ENCODE measurements around the gene MIB2.

Gene MIB2

DNA sequence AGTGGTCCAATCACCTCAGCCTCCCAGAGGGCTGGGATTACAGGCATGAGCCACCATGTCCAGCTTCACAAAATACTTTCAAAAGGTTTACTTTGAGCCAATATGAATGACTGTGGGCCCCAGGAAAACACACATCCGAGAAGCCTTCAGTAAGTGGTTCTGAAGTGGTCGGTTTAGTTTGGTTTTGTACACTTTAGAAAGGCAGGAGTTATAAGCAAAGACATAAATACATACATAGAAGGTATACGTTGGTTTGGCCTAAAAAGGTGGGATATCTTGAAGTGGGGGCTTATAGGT lies 3.2 kb upstream of the MIB2 start:
- Histone ChIP-seq H3K36me3 (ENCODE audit: insufficient read depth, insufficient read length, low read length) (peaks cover 7% of the 10 kb centered on the region), H3K27me3 (ENCODE audit: insufficient read depth, insufficient read length) (peaks cover 7% of the 10 kb centered on the region), H3K9me3 (ENCODE audit: insufficient read depth, low read length) (no peaks in the 10 kb centered on the region), H3K4me3 (ENCODE audit: insufficient read length, low read depth) (no peak overlapping the region), H3K4me1 (ENCODE audit: insufficient read depth, insufficient read length) (peaks cover 9% of the 10 kb centered on the region), H3K9ac (ENCODE audit: insufficient read length, low read depth) (no peak overlapping the region)
- TF ChIP-seq SUZ12 (IDR thresholded peaks at IDR 0.05; ENCODE audit: extremely low read depth, insufficient read depth, insufficient read length) (no peak), ZNF274 (IDR thresholded peaks at IDR 0.05; ENCODE audit: low read depth, low read length) (no peak), YY1 (IDR thresholded peaks at IDR 0.05; ENCODE audit: insufficient read depth, insufficient read length) (no peak)
- no peak for DNase-seq (ENCODE audit: low read depth, low spot score)

DNA sequence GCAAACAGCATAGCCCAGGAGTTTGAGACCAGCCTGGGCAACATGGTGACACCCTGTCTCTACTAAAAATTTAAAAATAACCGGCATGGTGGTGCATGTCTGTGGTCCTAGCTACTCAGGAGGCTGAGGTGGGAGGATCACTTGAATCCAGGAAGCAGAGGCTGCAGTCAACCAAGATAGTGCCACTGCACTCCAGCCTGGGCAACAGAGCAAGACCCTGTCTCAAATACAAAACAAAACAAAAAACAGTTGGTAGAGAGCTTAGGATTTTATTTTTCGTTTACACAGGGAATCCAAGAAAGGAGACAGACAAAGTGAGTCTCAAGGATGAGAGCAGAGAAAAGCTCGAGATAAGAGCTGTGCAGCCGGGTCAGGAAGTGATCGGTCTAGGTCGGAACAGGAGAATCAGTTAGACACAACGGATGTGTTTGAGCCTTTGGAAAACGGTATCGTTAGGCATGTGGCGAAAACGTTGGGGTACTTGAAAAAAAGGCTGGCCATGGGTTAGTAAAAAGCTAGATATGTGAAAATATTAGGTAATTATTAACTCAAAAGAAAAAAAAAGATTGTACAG lies 1.7 kb upstream of the MIB2 start:
- no peaks in the 10 kb centered on the region for H3K9me3 ChIP-seq (ENCODE audit: insufficient read depth, low read length)
- H3K4me3 ChIP-seq (ENCODE audit: insufficient read length, low read depth): no peak overlapping the region
- no peak overlapping the region for H3K9ac ChIP-seq (ENCODE audit: insufficient read length, low read depth)
- H3K4me1 ChIP-seq (ENCODE audit: insufficient read depth, insufficient read length): peaks cover 9% of the 10 kb centered on the region
- DNase-seq (ENCODE audit: low read depth, low spot score): no peak
- peaks cover 7% of the 10 kb centered on the region for H3K27me3 ChIP-seq (ENCODE audit: insufficient read depth, insufficient read length)
- peaks cover 21% of the 10 kb centered on the region for H3K36me3 ChIP-seq (ENCODE audit: insufficient read depth, insufficient read length, low read length)
- no peak for TF ChIP-seq SUZ12 (IDR thresholded peaks at IDR 0.05; ENCODE audit: extremely low read depth, insufficient read depth, insufficient read length)
- TF ChIP-seq YY1 (IDR thresholded peaks at IDR 0.05; ENCODE audit: insufficient read depth, insufficient read length): no peak

DNA sequence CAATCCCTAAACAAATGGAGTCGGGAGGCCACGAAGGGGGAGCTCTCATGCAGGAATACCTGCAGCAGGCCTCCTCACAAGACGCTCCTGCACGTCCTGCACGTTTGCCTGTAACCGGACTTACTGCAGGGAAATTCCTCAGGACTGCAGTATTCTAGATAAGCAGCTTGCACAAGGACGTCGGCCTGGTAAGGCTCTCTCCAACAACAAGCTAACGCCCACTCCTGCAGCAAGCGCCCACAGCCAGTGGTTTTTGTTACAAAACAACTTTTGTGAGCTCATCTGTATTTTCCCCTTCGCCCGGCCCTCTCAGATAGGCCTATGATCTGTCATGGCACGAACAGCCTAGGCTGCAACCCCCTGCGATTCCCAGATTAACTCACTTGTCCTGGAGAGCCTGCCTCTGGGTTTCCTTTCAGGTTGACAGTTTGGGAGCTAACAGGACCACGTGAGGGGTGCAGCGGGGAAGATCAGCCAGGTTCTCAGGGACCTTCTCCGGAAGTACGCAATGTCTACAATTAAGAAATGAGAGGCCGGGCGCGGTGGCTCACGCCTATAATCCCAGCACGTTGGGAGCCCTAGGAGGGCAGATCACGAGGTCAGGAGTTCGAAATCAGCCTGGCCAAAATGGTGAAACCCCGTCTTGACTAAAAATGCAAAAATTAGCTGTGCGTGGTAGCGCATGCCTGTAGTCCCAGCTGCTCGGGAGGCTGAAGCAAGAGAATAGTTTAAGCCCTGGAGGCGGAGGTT lies 921 bp upstream of the MIB2 start:
- no peaks in the 10 kb centered on the region for H3K9me3 ChIP-seq (ENCODE audit: insufficient read depth, low read length)
- H3K4me3 ChIP-seq (ENCODE audit: insufficient read length, low read depth): peak overlapping the region; percentile 95
- H3K4me1 ChIP-seq (ENCODE audit: insufficient read depth, insufficient read length): peaks cover 9% of the 10 kb centered on the region
- peaks cover 7% of the 10 kb centered on the region for H3K27me3 ChIP-seq (ENCODE audit: insufficient read depth, insufficient read length)
- TF ChIP-seq YY1 (IDR thresholded peaks at IDR 0.05; ENCODE audit: insufficient read depth, insufficient read length): no peak
- no peak for TF ChIP-seq SUZ12 (IDR thresholded peaks at IDR 0.05; ENCODE audit: extremely low read depth, insufficient read depth, insufficient read length)
- no peak for TF ChIP-seq ZNF274 (IDR thresholded peaks at IDR 0.05; ENCODE audit: low read depth, low read length)
- peaks cover 22% of the 10 kb centered on the region for H3K36me3 ChIP-seq (ENCODE audit: insufficient read depth, insufficient read length, low read length)
- no peak for DNase-seq (ENCODE audit: low read depth, low spot score)
- peak overlapping the region; percentile 85 for H3K9ac ChIP-seq (ENCODE audit: insufficient read length, low read depth)

DNA sequence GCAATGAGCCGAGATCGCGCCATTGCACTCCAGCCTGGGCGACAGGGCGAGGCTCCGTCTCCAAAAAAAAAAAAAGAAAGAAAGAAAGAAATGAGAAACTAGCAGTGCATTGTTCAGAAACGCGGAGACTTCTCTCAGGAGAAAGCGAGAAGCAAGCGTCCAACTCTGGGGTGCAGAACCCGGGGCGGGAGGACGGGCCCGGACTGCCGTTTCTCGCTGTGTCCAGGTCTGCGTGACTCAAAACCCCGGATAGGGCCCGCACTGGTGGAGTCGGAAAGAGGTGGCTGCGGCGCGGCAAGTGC lies 395 bp upstream of the MIB2 start:
- H3K4me3 ChIP-seq (ENCODE audit: insufficient read length, low read depth): peak overlapping the region; percentile 95
- no peak for DNase-seq (ENCODE audit: low read depth, low spot score)
- peaks cover 10% of the 10 kb centered on the region for H3K4me1 ChIP-seq (ENCODE audit: insufficient read depth, insufficient read length)
- no peaks in the 10 kb centered on the region for H3K9me3 ChIP-seq (ENCODE audit: insufficient read depth, low read length)
- peaks cover 7% of the 10 kb centered on the region for H3K27me3 ChIP-seq (ENCODE audit: insufficient read depth, insufficient read length)
- H3K36me3 ChIP-seq (ENCODE audit: insufficient read depth, insufficient read length, low read length): peaks cover 22% of the 10 kb centered on the region
- TF ChIP-seq ZNF274 (IDR thresholded peaks at IDR 0.05; ENCODE audit: low read depth, low read length) (no peak), SUZ12 (IDR thresholded peaks at IDR 0.05; ENCODE audit: extremely low read depth, insufficient read depth, insufficient read length) (no peak), YY1 (IDR thresholded peaks at IDR 0.05; ENCODE audit: insufficient read depth, insufficient read length) (no peak)
- peak overlapping the region; percentile 85 for H3K9ac ChIP-seq (ENCODE audit: insufficient read length, low read depth)

DNA sequence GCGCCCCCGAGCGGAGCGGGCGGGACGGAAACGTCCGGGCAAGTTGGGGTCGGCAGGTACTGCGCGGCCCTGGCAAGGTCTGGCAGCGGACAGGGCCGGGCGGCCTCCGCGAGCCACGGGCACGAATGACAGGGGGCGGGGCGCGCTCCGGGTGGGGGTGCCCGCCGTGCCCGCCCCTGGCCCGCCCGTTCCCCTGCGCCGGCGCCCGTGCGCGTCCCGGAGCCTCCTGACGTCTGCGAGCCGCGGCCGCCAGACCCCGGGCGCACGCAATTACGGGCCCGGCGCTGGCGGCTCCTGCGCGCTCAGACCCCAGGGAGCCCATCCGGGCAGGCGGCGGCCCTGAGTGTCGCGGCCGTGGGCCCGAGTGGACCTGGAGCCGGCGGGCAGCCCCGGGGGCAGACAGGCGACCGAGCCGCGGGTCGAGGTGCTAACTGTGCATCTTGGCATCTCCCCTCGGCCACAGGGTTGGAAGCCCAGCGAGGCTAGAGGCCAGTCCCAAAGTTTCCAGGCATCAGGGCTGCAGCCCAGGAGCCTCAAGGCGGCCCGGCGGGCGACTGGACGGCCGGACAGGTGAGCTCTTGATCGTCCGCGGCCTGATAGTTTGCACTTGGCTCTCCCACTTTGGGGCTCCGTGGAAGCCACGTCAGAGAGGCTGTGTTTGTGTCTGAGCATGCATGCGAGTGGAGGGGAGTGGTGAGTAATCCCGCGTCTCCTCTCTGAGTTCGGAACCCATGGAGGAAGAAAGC lies 918 bp downstream of the MIB2 start:
- TF ChIP-seq YY1 (IDR thresholded peaks at IDR 0.05; ENCODE audit: insufficient read depth, insufficient read length): no peak
- TF ChIP-seq SUZ12 (IDR thresholded peaks at IDR 0.05; ENCODE audit: extremely low read depth, insufficient read depth, insufficient read length): no peak
- no peak for TF ChIP-seq ZNF274 (IDR thresholded peaks at IDR 0.05; ENCODE audit: low read depth, low read length)
- peaks cover 22% of the 10 kb centered on the region for H3K36me3 ChIP-seq (ENCODE audit: insufficient read depth, insufficient read length, low read length)
- DNase-seq (ENCODE audit: low read depth, low spot score): no peak
- peaks cover 7% of the 10 kb centered on the region for H3K27me3 ChIP-seq (ENCODE audit: insufficient read depth, insufficient read length)
- H3K4me3 ChIP-seq (ENCODE audit: insufficient read length, low read depth): peak overlapping the region; percentile 95
- H3K9ac ChIP-seq (ENCODE audit: insufficient read length, low read depth): peak overlapping the region; percentile 99
- H3K4me1 ChIP-seq (ENCODE audit: insufficient read depth, insufficient read length): peaks cover 18% of the 10 kb centered on the region
- no peaks in the 10 kb centered on the region for H3K9me3 ChIP-seq (ENCODE audit: insufficient read depth, low read length)

DNA sequence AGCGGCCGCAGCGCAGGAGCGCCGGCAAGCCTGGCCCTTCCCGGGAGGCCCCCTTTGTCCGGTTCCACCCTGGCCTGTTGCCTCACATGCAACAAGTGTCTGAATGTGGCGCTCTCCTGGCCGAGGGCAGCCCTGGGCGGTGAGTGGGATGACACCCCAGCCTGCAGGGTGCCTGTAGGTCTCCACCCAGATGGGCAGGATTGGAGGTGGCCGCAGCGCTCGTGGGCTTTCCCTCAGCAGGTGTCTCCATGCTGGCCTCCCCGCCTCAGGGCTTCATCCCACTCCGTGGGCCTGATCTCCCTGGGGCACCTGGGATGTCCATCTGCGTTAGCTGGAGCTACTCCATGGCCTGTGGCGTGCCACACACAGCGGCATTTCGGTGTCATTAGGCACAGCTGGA lies 1.5 kb downstream of the MIB2 start:
- Histone ChIP-seq H3K9ac (ENCODE audit: insufficient read length, low read depth) (peak overlapping the region; percentile 99), H3K27me3 (ENCODE audit: insufficient read depth, insufficient read length) (peaks cover 7% of the 10 kb centered on the region), H3K36me3 (ENCODE audit: insufficient read depth, insufficient read length, low read length) (peaks cover 22% of the 10 kb centered on the region), H3K4me1 (ENCODE audit: insufficient read depth, insufficient read length) (peaks cover 19% of the 10 kb centered on the region), H3K9me3 (ENCODE audit: insufficient read depth, low read length) (no peaks in the 10 kb centered on the region), H3K4me3 (ENCODE audit: insufficient read length, low read depth) (peak overlapping the region; percentile 95)
- TF ChIP-seq YY1 (IDR thresholded peaks at IDR 0.05; ENCODE audit: insufficient read depth, insufficient read length) (no peak), SUZ12 (IDR thresholded peaks at IDR 0.05; ENCODE audit: extremely low read depth, insufficient read depth, insufficient read length) (no peak), ZNF274 (IDR thresholded peaks at IDR 0.05; ENCODE audit: low read depth, low read length) (no peak)
- DNase-seq (ENCODE audit: low read depth, low spot score): no peak

DNA sequence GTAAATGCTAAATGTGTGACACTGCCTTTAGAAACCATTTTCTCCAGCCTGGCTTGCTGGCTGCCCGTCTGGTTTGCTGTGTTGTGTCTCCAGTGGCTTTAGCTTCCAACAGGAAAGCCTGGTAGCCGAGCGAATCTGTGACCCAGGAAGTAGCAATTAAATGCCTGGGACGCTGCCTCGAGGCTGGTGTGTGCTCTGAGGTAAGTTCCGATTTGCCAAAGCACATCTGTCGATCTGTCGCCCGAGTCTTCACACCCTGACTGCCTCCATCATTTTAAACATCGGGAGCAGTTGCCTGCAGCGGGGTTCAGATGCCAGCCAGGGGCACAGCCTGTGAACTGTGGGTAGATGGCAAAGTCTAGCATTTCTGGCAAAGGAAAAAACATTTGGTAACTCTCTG lies 2.2 kb downstream of the MIB2 start:
- DNase-seq (ENCODE audit: low read depth, low spot score): no peak
- peak overlapping the region; percentile 36 for H3K9ac ChIP-seq (ENCODE audit: insufficient read length, low read depth)
- H3K27me3 ChIP-seq (ENCODE audit: insufficient read depth, insufficient read length): peaks cover 7% of the 10 kb centered on the region
- TF ChIP-seq YY1 (IDR thresholded peaks at IDR 0.05; ENCODE audit: insufficient read depth, insufficient read length): no peak
- no peak for TF ChIP-seq SUZ12 (IDR thresholded peaks at IDR 0.05; ENCODE audit: extremely low read depth, insufficient read depth, insufficient read length)
- no peak for TF ChIP-seq ZNF274 (IDR thresholded peaks at IDR 0.05; ENCODE audit: low read depth, low read length)
- H3K36me3 ChIP-seq (ENCODE audit: insufficient read depth, insufficient read length, low read length): peaks cover 22% of the 10 kb centered on the region
- H3K4me3 ChIP-seq (ENCODE audit: insufficient read length, low read depth): no peak overlapping the region
- H3K4me1 ChIP-seq (ENCODE audit: insufficient read depth, insufficient read length): peaks cover 19% of the 10 kb centered on the region
- H3K9me3 ChIP-seq (ENCODE audit: insufficient read depth, low read length): no peaks in the 10 kb centered on the region

All from NT2/D1 (cell line).